ENCODE data around the gene STAT4. TPM values are rescaled to one million over a fixed set of nuclear protein-coding genes. Genes with fewer than 3 reads are reported as not detected.
A peak's percentile ranks its signal among the peaks of the same experiment; 100 is the strongest.

The STAT4 gene
- total and polyA plus RNA-seq, 2 experiments from 2014 or later, result 0.31 to 0.45 TPM

GRCh38 chr2:191038241-191038725, 112.5 kb downstream of the STAT4 start:
- Histone ChIP-seq H3K4me1 (ENCODE audit: low read depth) (peaks cover 12% of the 10 kb centered on the region), H3K9me3 (ENCODE audit: low read depth) (no peaks in the 10 kb centered on the region), H3K27me3 (no peaks in the 10 kb centered on the region), H3K36me3 (no peaks in the 10 kb centered on the region), H3K4me3 (no peak overlapping the region), H3K27ac (no peak overlapping the region)
- no peak for TF ChIP-seq CTCF (IDR thresholded peaks at IDR 0.05; ENCODE audit: low read depth, low read length)
- DNase-seq (ENCODE audit: low read depth in 1 of 2, low spot score in 1 of 2), result peak in 1 of 2 donors; percentile 59

GRCh38 chr2:191037351-191037750, 113.4 kb downstream of the STAT4 start:
- H3K4me1 ChIP-seq (ENCODE audit: low read depth), result peaks cover 21% of the 10 kb centered on the region
- no peak for TF ChIP-seq CTCF (IDR thresholded peaks at IDR 0.05; ENCODE audit: low read depth, low read length)

GRCh38 chr2:191036363-191036762, 114.4 kb downstream of the STAT4 start:
- H3K36me3 ChIP-seq, result no peaks in the 10 kb centered on the region
- no peak for DNase-seq (ENCODE audit: low read depth in 1 of 2, low spot score in 1 of 2)
- no peak for TF ChIP-seq CTCF (IDR thresholded peaks at IDR 0.05; ENCODE audit: low read depth, low read length)

More at GRCh38 chr2:191037351-191037750, 113.4 kb downstream of the STAT4 start:
- no peak for DNase-seq (ENCODE audit: low read depth in 1 of 2, low spot score in 1 of 2)
- Histone ChIP-seq H3K36me3 (no peaks in the 10 kb centered on the region), H3K27ac (no peak overlapping the region), H3K27me3 (no peaks in the 10 kb centered on the region), H3K9me3 (ENCODE audit: low read depth) (no peaks in the 10 kb centered on the region), H3K4me3 (no peak overlapping the region)

GRCh38 chr2:191032588-191033429, 118.0 kb downstream of the STAT4 start:
- peak in 1 of 2 donors; percentile 73 for DNase-seq (ENCODE audit: low read depth in 1 of 2, low spot score in 1 of 2)

More at GRCh38 chr2:191036363-191036762, 114.4 kb downstream of the STAT4 start:
- Histone ChIP-seq H3K4me3 (no peak overlapping the region), H3K4me1 (ENCODE audit: low read depth) (peaks cover 25% of the 10 kb centered on the region), H3K27ac (no peak overlapping the region), H3K9me3 (ENCODE audit: low read depth) (no peaks in the 10 kb centered on the region), H3K27me3 (no peaks in the 10 kb centered on the region)

GRCh38 chr2:191031256-191031655, 119.5 kb downstream of the STAT4 start:
- Histone ChIP-seq H3K27ac (peak overlapping the region; percentile 65), H3K4me3 (no peak overlapping the region), H3K27me3 (no peaks in the 10 kb centered on the region), H3K9me3 (ENCODE audit: low read depth) (no peaks in the 10 kb centered on the region), H3K4me1 (ENCODE audit: low read depth) (peaks cover 31% of the 10 kb centered on the region), H3K36me3 (no peaks in the 10 kb centered on the region)
- no peak for TF ChIP-seq CTCF (IDR thresholded peaks at IDR 0.05; ENCODE audit: low read depth, low read length)
- no peak for DNase-seq (ENCODE audit: low read depth in 1 of 2, low spot score in 1 of 2)

More at GRCh38 chr2:191032588-191033429, 118.0 kb downstream of the STAT4 start:
- no peak overlapping the region for H3K4me3 ChIP-seq
- no peaks in the 10 kb centered on the region for H3K27me3 ChIP-seq
- H3K36me3 ChIP-seq, result no peaks in the 10 kb centered on the region
- peak overlapping the region; percentile 65 for H3K27ac ChIP-seq
- peaks cover 31% of the 10 kb centered on the region for H3K4me1 ChIP-seq (ENCODE audit: low read depth)
- no peaks in the 10 kb centered on the region for H3K9me3 ChIP-seq (ENCODE audit: low read depth)
- TF ChIP-seq CTCF (IDR thresholded peaks at IDR 0.05; ENCODE audit: low read depth, low read length), result no peak
